ENCODE measurements around the gene CAMK2B.

The CAMK2B gene

GRCh38 chr7:44325201-44325671, at the start of gene CAMK2B:
Gene CAMK2B, minus strand, starts transcription at chr7:44325594. Its CDS starts 173 bp downstream, at chr7:44325421.
- Mint-ChIP-seq H3K27ac (peak within 1 kb of the TSS in 1 of 3 experiments; percentile 3), H3K36me3 (ENCODE audit: low read depth) (no peaks in the 10 kb centered on the region), H3K9me3 (no peaks in the 10 kb centered on the region), H3K27me3 (ENCODE audit: low read depth) (peaks cover 70% of the 10 kb centered on the region), H3K4me1 (peaks cover 22% of the 10 kb centered on the region), H3K4me3 (peak within 1 kb of the TSS; percentile 90 to 94 (median 92))
- TF ChIP-seq CTCF (IDR thresholded peaks at IDR 0.05; ENCODE audit: unreplicated experiment in 3 of 3), result no peak

- peaks cover 5% of the 10 kb centered on the region for H3K9me3 Mint-ChIP-seq
- no peak overlapping the region for H3K27ac Mint-ChIP-seq
- H3K36me3 Mint-ChIP-seq (ENCODE audit: low read depth), result no peaks in the 10 kb centered on the region
- no peaks in the 10 kb centered on the region for H3K4me1 Mint-ChIP-seq
- H3K27me3 Mint-ChIP-seq (ENCODE audit: low read depth), result peaks cover 7% of the 10 kb centered on the region
- no peak overlapping the region for H3K4me3 Mint-ChIP-seq
- TF ChIP-seq CTCF (IDR thresholded peaks at IDR 0.05; ENCODE audit: unreplicated experiment in 3 of 3), result no peak
Measured at GRCh38 chr7:44374007-44374763, 48.8 kb upstream of the CAMK2B start.

DNA sequence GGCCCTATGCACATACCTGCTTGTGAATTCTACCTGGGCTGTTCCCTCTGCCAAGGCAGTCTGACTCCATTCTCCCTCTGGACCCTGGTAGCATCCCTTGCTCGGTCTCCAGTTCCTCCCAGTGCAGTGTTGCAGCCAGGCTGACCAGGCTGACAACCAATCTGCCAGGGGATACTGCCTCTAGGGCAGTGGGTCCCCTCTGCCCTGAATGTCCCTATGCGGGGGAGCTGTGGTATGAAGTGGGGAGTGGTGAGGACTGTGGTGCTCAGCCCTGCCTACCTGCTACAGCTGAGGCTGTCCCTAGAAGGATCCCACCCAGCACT, 48.0 kb upstream of the CAMK2B start:
- Mint-ChIP-seq H3K36me3 (ENCODE audit: low read depth) (no peaks in the 10 kb centered on the region), H3K27ac (no peak overlapping the region), H3K4me3 (no peak overlapping the region), H3K27me3 (ENCODE audit: low read depth) (peaks cover 7% of the 10 kb centered on the region), H3K4me1 (no peaks in the 10 kb centered on the region), H3K9me3 (peaks cover 8% of the 10 kb centered on the region)
- no peak for TF ChIP-seq CTCF (IDR thresholded peaks at IDR 0.05; ENCODE audit: unreplicated experiment in 3 of 3)

DNA sequence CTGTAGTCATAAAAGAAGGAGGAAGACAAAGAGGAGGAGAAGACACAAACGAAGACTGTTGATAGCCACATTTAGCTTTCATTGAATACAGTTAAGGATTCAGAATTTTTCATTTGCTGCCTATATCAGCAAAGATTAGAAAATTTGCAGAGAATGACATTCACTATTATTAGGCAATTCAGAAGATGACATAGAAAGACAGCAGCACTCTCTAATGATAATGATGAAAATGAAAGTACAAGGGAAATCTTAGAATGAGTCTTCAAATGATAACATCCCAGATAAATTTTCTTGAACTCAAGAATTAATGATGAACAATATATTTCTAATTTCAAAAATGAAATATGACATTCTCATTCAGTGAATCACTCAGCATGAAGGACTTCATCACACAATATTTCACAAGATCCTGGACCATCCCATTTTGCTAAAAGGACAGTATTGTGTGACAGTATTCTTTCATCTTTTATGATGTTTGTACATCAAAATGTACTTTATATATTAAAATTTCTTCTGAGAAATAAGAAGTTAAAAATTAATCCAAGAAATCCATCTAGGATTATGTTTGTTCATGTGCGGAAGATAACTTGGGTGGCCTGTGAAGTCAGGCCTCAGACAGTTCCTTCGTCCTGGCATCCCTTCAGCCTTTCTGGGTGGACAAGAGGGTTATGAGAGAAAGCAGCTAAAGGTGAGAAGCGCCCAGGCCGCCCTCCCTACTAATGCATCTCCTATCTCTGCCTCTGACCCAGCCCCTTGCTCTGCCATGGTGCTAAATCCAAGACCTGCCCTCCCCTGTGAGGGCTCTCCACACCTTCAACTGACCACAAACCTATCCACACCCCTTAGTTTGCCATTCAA, 47.4 kb upstream of the CAMK2B start:
- Mint-ChIP-seq H3K4me1 (no peaks in the 10 kb centered on the region), H3K27me3 (ENCODE audit: low read depth) (peaks cover 9% of the 10 kb centered on the region), H3K9me3 (peaks cover 8% of the 10 kb centered on the region), H3K27ac (no peak overlapping the region), H3K36me3 (ENCODE audit: low read depth) (no peaks in the 10 kb centered on the region), H3K4me3 (no peak overlapping the region)
- no peak for TF ChIP-seq CTCF (IDR thresholded peaks at IDR 0.05; ENCODE audit: unreplicated experiment in 3 of 3)

GRCh38 chr7:44368885-44369284, 43.5 kb upstream of the CAMK2B start:
- Mint-ChIP-seq H3K36me3 (ENCODE audit: low read depth) (no peaks in the 10 kb centered on the region), H3K9me3 (peaks cover 8% of the 10 kb centered on the region), H3K4me1 (no peaks in the 10 kb centered on the region), H3K27ac (no peak overlapping the region), H3K4me3 (no peak overlapping the region), H3K27me3 (ENCODE audit: low read depth) (peaks cover 9% of the 10 kb centered on the region)
- TF ChIP-seq CTCF (IDR thresholded peaks at IDR 0.05; ENCODE audit: unreplicated experiment in 3 of 3), result no peak
